A673 (cell line): Measurements from ENCODE around the gene ADAMTS13.

Experiments
- EZH2 ChIP-seq: fragments of 200-600 bp; sonication (generic); IDR thresholded peaks from 2 replicates; pipeline ENCODE4 v1.6.1; 2017; ENCODE audit warnings: borderline replicate concordance, low read depth, mild to moderate bottlenecking, mixed read lengths, antibody characterized with exemption, low read length; ENCODE audit not compliant: poor library complexity, severe bottlenecking
- TF ChIP-seq, protein P1 (sequence below): fragments of 300-800, 200-600 bp; sonication (generic); conservative IDR thresholded peaks from 2 replicates; pipeline ENCODE4 v1.5.1; 2017; ENCODE audit warnings: low read depth, mild to moderate bottlenecking, antibody characterized with exemption, low read length, moderate library complexity, mixed read lengths

DNA sequence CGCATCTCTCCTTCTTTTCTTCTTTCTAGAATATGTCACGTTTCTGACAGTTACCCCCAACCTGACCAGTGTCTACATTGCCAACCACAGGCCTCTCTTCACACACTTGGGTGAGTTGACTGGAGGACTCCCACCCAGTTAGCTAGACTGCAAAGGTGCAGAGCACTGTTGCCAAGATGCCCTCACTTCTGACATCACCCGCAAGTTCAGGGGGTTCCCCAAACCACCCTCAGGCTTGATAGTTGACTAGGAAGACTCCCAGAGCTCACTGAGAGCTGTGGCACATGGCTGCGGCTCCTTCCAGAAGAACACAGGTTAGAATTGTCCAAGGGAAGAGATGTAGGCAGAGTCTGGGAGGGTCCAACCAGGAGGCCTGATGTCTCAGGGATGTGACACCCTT lies 17.2 kb downstream of the ADAMTS13 start:
- TF ChIP-seq, protein P1, sequence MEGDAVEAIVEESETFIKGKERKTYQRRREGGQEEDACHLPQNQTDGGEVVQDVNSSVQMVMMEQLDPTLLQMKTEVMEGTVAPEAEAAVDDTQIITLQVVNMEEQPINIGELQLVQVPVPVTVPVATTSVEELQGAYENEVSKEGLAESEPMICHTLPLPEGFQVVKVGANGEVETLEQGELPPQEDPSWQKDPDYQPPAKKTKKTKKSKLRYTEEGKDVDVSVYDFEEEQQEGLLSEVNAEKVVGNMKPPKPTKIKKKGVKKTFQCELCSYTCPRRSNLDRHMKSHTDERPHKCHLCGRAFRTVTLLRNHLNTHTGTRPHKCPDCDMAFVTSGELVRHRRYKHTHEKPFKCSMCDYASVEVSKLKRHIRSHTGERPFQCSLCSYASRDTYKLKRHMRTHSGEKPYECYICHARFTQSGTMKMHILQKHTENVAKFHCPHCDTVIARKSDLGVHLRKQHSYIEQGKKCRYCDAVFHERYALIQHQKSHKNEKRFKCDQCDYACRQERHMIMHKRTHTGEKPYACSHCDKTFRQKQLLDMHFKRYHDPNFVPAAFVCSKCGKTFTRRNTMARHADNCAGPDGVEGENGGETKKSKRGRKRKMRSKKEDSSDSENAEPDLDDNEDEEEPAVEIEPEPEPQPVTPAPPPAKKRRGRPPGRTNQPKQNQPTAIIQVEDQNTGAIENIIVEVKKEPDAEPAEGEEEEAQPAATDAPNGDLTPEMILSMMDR = no peak
- TF ChIP-seq EZH2 = no peak
